Suppressor macrophage treated with lipopolysaccharide for 4 hours (primary cell): Measurements from ENCODE around the gene TNFRSF25.
A peak's percentile ranks its signal among the peaks of the same experiment; 100 is the strongest.

Experiments used
- DNase-seq: peaks from one replicate; pipeline ENCODE4 v3.0.0-alpha.2; 2020

TNFRSF25 gene, protein sequence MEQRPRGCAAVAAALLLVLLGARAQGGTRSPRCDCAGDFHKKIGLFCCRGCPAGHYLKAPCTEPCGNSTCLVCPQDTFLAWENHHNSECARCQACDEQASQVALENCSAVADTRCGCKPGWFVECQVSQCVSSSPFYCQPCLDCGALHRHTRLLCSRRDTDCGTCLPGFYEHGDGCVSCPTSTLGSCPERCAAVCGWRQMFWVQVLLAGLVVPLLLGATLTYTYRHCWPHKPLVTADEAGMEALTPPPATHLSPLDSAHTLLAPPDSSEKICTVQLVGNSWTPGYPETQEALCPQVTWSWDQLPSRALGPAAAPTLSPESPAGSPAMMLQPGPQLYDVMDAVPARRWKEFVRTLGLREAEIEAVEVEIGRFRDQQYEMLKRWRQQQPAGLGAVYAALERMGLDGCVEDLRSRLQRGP

DNA sequence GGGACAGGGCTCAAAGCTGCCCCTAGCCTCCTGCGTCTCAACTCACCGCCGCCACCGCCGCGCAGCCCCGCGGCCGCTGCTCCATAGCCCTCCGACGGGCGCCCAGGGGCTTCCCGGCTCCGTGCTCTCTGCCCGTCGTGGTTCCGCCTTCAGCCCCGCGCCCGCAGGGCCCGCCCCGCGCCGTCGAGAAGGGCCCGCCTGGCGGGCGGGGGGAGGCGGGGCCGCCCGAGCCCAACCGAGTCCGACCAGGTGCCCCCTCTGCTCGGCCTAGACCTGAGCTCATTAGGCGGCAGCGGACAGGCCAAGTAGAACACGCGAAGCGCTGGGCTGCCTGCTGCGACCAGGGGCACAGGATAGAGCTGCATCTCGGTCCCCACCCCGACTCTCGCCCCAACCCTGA lies at the start of gene TNFRSF25:
Gene TNFRSF25, minus strand, starts transcription at position 151 of the 400 bp plus-strand sequence. Its CDS starts 66 bp downstream, at position 85.
- DNase-seq: no peak

DNA sequence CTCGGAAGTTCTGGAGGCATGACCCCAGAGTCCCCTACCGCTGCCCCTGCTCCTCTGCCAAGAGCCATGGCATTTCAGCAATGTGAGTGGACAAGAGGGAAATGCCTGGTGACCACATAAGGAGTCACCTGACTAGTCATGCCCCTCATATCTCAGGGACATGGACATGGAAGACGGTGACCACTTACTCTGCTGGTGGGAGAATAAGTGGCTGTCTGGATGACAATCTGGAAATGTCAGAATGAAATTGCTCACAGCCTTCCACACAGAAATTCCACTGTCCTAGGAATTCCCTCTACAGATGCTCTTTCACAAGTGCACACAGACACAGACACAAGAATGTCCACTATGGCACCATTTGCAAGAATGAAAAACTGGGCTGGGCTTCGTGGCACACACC lies 49.8 kb upstream of the TNFRSF25 start:
- DNase-seq: no peak

DNA sequence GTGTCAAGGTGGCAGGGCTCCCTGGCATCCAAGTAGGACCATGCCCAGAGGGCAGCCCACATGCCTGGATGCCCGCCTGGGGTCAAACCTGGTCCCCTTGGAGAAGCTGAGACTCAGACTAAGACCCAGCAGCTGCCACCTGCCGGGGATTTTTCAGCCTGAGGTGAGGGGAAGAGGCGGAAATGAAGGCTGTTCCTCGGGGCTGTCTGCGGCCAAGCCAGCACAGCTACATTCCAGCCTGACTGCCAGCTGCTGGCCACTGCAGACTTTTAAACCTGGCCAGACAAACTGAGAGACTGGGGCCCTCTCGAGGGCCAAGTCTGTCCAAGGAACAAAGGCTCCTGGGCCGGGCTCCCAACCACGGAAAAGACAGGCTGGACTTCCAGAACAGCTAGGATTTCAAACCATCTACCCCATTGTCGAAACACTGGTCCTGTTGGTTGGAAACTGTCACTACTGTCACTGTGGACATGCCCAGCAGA lies 47.4 kb upstream of the TNFRSF25 start:
- no peak for DNase-seq

DNA sequence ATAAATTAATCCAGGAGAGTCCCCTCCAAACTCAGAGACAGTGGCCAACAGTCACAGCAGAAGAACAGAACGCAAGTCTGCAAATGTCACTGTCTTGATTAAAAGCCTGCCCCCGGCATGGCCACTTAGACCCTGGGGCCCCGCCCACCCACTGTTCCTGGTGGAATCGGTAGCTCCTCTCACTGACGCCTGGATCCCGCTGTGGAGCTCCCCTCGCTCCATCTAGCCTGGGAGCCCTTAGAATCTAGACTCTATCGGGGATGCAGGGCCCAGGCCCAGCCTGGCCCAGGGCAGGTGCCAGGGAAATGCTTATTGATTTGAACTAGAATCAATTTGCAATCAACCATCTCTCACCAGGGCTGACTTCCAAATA lies 46.9 kb upstream of the TNFRSF25 start:
- DNase-seq: no peak

DNA sequence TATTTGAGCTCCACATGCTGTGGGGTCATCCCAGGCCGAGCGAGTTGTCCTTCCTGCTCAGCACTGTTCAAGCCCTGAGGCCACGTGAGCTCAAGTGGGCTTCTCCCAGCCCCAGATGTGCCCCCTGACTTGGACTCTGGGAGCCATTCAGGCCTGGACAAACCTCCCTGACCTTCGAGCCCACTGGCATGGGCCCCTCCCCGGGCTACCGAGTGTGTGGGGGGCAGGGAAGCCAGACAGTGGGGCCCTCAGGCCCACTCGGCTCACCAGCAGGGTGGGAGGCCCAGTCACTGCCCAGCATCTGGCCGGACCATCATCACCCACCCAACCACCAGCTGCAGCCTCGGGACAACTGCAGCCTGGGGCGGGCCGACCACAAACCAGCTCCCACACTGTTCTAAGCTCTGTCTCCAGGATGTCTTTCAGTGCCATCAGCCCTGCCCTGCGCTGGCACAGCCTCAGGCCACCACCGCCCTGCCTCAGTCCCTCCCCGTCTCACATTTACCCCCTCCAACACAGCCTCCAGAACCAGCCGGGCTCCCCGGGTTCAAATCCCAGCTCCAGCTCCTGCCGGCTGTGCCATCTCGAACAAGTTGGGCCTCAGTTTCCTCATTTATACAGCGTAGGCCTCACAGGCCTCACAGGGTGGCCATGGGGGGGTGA lies 46.4 kb upstream of the TNFRSF25 start:
- no peak for DNase-seq

DNA sequence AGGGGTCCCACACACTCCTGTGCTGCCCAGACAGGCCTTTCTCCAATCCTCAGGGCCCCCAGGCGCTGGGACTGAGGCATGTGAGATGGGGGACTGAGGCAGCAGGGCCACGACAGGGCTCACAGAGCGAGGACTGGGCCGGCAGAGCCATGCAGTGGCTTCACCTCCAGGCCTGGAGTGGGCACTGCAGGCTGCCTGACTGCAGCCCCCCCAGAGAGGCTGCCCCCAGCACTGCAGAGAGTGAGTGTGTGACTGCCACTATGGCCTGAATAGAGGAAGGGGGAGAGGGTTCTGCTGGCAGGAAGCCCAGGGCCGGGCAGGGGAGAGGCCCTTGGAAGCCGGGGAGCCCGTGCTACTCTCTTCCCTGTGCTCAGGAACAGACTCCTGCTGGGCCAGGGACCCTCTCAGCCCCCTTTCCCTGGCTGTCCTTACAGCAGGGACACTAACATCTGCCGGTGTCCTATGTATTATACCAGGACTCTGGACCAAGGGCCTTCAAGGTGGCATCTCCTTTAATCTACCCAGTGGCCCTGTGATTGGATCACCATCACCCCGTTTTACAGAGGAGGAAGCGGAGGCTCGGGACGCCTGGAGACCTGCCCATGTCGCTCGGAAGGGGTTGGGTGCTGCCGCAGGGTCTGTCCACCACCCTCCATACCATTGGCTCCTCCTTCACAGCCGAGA lies 45.7 kb upstream of the TNFRSF25 start:
- no peak for DNase-seq

DNA sequence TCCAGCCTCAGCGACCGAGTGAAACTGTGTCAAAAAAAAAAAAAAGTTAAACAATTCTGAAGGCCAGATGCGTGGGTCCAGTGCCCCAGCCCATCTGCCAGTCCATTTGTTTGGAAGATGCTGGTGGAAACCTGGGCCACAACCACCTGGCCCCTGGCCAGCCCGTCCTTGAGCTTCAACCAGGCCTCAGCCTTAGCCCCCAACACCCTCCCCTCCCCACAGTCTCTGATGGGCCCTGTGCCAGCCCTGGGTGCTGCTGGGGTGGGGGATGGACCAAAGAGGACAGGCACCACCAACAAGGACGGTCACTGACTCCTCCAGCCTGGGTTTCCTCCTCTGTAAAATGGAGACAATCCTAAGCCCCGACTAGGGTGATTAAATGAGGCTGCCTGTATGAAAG lies 45.1 kb upstream of the TNFRSF25 start:
- no peak for DNase-seq

DNA sequence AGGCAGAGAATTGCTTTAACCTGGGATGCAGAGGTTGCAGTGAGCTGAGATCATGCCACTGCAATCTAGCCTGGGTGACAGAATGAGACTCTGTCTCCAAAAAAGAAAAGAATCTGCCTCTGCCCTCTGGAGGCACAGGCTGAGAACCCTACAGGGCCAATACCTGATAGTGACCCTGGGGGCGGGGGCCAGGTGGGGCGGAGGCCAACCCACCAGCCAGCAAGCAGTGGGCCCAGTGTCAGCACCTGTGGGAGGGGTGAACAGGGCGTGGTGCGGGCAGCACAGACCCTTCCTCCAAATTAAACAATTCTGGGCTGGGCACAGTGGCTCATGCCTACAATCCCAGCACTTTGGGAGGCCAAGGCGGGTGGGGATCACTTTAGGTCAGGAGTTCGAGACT lies 44.5 kb upstream of the TNFRSF25 start:
- DNase-seq: no peak

DNA sequence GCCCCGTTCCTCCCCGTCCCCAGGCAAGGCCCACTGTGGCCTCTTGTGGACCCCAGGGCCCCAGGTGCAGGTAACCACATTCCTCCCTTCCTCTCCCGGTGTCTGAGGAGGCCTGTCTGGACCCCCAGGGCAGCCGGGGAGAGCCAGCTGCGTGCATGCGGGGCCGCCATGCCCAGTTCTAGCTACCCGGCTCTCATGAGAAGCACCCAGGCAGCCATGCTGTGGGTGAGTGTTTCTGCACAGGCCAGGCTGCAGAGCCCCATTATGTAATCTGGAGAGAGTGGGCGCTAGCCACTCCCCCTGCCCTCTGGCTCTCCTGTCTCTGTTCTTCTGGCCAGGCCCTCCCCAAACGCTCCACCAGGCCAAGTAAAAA lies 43.9 kb upstream of the TNFRSF25 start:
- DNase-seq: peak; percentile 64

DNA sequence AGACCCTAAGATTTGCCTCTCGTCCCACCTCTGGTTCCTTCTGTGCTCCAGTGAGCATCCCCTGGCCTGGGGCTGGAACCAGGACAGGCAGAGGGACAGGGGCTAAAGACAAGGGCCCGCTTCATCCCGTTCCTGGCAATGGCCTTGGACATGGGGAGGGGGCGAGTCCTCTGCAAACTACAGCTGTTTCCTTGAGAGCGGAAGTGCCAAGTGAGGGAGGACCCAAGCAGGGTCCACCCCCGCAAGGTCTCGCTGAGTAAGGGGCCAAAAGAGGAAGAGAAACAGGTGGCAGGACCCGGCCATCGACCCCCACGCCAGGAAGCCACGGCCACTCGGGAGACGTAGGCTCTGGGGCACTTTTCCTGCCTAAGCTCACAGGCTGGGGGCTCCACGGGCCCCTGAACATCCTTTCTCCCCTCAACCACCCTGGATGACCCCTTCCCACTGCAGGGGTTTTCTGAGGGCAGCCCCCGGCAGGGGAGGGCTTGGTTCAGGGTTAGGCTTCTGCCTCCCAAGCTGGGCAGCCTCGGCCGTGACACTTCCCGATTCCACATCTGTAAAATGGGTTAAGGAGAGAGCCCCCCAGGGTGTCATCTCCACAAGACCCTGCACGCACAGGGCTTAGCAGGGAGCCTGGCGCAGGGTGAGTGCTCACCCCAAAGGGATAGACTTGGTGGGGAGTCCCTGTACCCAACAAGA lies 43.4 kb upstream of the TNFRSF25 start:
- DNase-seq: peak; percentile 27

DNA sequence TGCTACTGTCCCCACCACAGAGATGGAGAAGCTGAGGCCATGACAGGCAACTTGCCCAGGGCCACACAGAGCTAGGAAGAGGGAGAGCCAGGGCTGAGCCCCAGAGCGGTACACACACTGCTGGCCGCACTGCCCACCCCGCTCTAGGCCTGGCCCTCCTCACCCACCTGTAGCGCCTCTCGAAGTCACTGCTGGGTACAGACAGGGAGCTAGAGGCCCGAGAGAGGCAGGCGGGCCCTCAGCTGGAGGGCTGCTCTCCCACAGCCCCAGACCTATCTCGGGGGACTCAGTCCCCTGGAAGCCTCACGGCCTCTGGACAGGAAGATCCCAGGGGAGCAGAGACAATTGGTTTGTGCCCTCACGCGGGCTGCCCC lies 42.8 kb upstream of the TNFRSF25 start:
- DNase-seq: no peak

DNA sequence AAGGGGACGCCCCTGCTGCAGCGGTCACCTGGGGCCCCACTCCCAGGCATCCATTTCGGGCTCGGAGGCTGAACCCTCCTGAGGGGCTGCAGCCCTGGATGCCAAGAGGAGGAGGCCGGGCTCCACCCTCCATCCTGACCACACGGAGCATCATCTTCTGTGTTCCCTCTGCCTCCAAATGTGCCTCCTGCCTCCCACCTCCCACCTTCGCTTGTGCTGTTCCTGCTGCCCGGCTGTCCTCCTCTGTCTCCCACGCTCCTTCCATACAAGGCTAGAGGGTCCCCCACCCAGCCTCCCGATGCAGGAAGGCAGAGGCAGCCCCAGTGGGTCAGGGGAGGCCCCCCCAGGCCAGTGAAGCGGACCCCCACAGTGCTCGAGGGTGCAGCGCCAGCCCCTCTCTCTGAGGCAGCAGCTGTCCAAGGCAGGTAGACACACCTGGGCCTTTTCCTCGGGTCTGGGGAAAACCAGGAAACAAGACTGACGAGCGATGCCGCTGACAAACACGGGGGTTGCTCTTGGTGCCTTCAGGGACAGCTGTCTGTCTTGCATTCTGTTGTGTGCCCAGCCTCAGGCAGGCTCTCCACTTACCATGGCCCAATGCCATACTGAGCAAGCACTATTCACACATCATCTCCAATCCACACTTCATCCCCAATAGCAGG lies 42.3 kb upstream of the TNFRSF25 start:
- DNase-seq: no peak

DNA sequence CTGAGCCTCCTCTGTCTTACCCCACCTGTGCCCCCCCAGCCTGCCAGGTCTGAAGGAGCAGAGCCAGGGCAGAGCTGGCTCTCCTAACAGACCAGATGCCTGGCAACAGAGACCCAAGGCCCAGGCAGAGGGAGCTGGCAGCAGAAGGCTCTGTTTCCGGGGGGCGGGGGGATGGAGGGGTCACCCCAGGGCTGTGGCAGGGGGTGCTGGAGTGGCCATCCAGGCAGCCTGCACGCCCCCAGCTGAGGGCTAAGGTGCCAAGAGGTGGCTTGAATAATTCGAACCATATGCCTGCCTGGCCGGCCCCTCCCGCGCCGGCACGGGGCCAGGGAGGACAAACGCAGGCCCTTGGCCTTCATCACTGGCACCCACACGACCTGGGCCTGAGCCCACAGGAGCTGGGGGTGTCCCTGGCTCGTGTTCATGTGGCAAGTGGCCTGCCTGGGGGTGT lies 41.5 kb upstream of the TNFRSF25 start:
- DNase-seq: no peak

DNA sequence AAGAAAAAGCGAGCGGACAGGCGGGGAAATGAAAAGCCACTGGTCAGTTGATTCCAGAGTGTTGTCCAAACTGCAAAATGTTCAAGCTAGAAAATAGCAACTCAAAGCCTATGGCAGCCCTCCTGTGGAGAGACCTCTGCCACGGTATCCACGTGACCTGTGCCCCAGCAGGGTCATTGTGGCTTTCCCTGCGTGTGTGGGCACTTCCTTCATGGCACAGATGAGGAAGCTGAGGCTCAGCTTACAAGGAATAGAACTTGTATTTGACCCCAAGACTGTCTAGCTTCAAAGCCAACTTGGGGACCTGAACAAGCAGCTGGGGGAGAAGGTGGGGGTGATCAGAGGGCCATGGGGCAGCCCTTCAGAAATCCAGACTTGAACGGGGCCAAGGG lies 41.1 kb upstream of the TNFRSF25 start:
- peak; percentile 54 for DNase-seq

DNA sequence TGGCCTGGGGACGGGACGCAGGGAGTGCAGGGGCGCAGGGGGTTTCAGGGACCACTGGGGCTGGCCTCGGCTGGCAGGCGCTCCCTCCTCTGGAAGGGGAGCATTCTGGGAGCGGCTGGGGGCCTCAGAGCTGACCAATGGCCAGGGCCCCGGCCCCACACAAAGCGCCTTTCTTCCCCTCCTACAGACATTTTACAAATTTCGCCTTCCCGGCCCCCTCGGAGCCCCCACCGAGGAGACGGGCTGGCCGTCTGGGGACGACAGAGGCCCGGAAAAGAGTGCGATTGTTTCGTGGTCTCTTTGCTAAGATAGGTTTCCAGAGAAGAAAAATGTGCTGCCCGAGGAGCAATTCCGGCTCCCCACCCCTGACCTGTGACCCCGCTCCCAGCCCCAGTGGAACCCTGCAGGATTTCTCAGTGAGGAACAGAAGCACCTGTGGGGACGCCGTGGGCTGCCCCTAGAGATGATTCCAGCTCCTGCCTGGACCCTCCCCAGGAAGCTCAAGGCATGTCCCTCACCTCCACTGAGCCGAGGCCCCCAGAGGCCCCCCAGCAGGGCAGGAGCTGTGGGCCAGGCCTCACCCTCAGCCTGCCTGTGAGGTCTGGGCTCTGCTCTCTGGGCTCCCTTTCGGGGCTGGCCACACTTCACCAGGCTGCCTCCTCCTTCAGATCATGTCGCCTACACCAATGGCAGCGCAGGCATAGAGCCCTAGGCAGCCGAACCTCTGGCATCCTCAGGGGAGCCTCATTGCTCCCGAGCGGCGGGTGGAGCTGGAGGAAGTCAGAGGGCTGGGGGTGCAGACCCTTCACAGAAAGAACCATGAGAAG lies 40.5 kb upstream of the TNFRSF25 start:
- no peak for DNase-seq

DNA sequence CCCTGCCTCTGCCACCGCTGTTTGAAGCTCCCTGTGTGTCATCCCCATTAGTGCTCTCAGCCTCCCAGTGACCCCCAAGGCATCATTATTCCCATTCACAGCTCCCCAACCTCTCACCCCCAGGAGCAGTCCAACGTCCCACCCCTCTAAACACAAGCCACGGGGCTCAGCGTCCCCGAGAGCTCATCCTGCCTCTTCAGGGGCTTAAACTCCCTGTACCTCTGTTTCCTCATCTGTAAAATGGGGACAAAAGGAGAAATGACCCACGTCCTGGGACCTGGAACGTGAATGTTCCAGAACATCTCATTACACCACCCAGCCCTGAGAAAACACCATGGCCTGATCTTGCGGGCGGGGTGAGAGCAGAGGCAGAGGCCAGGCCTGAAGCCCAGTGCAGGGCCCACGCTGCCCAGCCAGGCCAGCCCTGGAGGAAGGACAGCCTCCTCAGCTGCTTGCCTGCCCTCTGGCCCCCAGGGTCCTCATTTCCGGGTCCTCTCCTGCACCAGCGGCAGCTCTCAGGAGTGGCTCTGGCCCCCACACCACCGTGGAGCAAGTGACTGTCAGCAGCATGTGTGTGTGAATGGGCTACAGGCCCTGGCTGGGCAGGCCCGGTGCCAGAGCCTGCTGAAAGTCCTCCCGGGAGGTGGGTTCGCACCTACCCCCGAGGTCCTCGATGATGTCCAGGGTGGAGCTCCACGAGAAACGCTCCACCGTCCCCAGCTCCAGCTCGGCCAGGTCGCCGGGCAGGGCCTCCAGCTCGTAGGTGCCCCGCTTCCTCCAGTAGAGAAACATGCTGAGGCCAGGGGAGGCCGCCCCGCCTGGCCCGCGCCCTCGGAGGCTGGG lies 39.6 kb upstream of the TNFRSF25 start:
- DNase-seq: no peak

DNA sequence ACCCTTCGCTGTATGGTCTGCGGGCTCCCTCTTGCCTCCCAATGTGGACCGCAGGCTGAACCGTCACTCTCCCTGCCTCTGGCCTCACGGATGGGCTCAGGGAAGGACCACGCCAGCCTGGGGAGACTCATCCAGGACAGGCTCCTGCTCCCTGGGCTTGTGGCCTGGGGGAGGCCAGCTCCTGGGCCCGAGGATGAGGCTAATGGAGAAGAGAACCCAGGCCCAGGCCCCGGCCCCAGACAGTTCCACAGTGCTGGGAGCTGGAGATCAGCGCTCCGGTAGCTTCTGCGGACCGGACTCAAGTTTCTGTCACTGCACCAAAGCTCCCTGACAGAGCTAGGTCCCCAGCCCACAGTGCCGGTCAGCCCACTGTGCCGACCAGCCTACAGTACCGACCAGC lies 38.9 kb upstream of the TNFRSF25 start:
- no peak for DNase-seq

DNA sequence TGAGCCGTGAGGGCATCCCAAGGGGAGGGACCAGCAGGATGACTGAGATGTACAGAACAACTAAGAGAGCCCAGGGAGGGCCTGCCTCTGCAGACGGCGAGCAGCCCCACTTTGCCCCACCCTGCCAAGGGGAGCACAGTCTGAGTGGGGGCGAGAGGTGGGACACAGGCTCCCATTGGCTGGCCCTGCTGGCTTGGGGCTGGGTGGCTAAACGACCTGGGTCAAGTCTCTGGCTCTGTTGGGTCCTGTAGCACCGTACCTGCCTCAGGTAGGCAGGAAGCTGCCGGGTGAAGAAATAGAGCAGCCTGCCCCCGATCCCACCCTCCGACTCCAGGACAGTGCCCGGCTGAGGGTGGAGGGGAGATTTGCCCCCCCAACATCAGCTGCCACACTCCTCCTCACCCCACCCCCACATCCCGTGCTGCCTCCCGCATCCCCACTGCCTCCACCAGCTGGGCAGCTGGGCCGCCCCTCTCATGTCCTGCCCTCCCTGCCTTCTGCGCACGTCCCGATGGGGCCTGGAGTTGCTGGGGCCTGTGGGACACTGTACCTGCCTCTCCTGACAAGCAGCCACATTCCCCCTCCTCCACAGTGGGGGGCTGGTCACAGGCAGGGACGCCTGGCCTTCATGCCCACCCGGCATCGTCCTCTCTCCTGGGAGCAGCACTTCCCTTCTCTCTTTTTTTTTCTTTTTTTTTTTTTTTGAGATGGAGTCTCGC lies 38.1 kb upstream of the TNFRSF25 start:
- no peak for DNase-seq

DNA sequence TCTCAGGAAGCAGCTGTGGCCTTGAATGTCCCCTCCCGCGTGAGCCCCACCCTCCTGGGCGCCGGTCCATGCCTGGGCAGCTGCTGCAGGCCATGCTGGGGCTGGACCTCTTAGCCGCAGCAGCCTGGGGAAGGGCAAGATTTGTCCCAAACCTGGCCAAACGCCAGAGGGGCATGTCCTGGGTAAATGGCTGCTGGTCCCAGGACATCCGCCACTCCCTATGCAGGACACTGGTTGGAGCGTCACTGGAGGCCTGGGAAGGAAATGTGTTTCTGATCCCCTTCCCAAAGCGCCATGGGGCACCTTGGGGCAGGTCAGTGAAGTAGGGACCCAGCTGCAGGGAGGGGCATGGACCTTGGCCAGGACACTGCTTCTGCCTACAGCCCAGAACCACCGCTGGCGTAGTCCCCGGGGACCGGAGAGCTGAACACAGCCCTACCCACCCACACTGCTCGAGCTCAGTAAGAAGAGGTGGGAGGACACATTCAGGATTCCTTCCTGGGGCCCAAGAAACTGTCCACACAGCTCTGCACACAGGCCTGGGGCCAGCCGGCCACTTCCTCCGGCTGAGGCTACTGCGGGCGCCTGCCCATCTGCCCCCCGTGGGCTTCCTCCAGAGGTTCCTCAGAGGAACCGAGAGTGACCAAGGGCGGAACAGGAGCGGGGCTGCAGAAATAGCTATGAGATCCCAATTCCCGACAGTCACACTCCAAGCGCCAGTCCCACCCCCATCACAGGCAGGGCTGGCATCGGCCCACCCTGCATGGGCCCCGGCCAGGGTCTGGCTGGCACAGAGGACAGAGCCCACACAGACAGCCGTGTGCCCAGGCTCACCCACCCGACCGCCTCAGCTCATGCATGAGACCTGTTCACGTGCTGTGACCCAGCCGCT lies 36.3 kb upstream of the TNFRSF25 start:
- DNase-seq: peak; percentile 19
